Bone marrow (tissue), 2 donors: Measurements from ENCODE around the gene TM9SF2.

ENCODE experiments used
- DNase-seq, 2 donors: peaks; one replicate each; lab custom pipeline; 2025; lab: John Stamatoyannopoulos, UW

TM9SF2 gene

GRCh38 chr13:99577934-99578917 lies 77.0 kb downstream of the TM9SF2 start:
- no peak for DNase-seq

GRCh38 chr13:99580500-99581268 lies 79.4 kb downstream of the TM9SF2 start:
- DNase-seq, result no peak

- no peak for DNase-seq
Measured at GRCh38 chr13:99582511-99582910, 81.2 kb downstream of the TM9SF2 start.

- no peak for DNase-seq
Measured at GRCh38 chr13:99585609-99586008, 84.3 kb downstream of the TM9SF2 start.

GRCh38 chr13:99587021-99587420 lies 85.7 kb downstream of the TM9SF2 start:
- no peak for DNase-seq

GRCh38 chr13:99587893-99588606 lies 86.8 kb downstream of the TM9SF2 start:
- no peak for DNase-seq

GRCh38 chr13:99589575-99589974 lies 88.3 kb downstream of the TM9SF2 start:
- DNase-seq, result no peak

GRCh38 chr13:99590519-99591011 lies 89.3 kb downstream of the TM9SF2 start:
- no peak for DNase-seq

GRCh38 chr13:99596180-99596579 lies 94.9 kb downstream of the TM9SF2 start:
- no peak for DNase-seq

- DNase-seq, result no peak
Measured at GRCh38 chr13:99600318-99600717, 99.0 kb downstream of the TM9SF2 start.

GRCh38 chr13:99601535-99601934 lies 100.3 kb downstream of the TM9SF2 start:
- DNase-seq, result peak in 1 of 2 donors; percentile 17

GRCh38 chr13:99604636-99605035 lies 103.4 kb downstream of the TM9SF2 start:
- no peak for DNase-seq

GRCh38 chr13:99605420-99606323 lies 104.4 kb downstream of the TM9SF2 start:
- peak; percentile 35 to 38 for DNase-seq

GRCh38 chr13:99606324-99607066 lies 105.2 kb downstream of the TM9SF2 start, which contains the start of gene CLYBL:
TSS of gene CLYBL (plus strand) at chr13:99606690.
- DNase-seq, result peak; percentile 58 to 89

- no peak for DNase-seq
Measured at GRCh38 chr13:99608345-99608744, 107.1 kb downstream of the TM9SF2 start.

GRCh38 chr13:99610702-99611289 lies 109.5 kb downstream of the TM9SF2 start:
- DNase-seq, result no peak
